Hippocampal formation (tissue), 2 donors: Measurements from ENCODE around the gene FEM1C.

Source experiments
- DNase-seq, 2 donors: peaks; one replicate each; lab custom pipeline; 2025; lab: John Stamatoyannopoulos, UW

FEM1C gene

DNA sequence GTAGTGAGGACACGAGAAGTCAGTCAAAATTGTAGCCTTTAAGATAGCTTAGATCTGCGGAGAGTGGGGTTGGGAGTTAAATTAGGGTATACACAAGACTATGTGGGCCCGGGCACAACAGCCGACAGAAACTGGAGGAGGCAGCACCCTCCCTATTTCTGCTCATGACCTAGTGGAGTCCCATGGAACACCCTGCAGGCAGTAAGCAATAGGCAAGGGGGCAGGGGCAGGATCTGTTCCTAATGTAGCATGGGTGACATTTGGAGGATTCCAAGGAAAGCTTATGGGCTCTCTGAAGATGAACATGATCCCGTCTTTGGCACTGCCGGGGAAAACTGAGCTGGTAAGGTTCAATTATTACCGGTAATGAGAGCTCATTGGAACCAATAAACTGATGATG, 67.0 kb downstream of the FEM1C start:
- no peak for DNase-seq

GRCh38 chr5:115475788-115476187, 68.8 kb downstream of the FEM1C start:
- no peak for DNase-seq

- DNase-seq = no peak
These were observed 72.1 kb downstream of the FEM1C start for GRCh38 chr5:115472271-115473025.

GRCh38 chr5:115471345-115472063, 73.1 kb downstream of the FEM1C start:
- no peak for DNase-seq

DNA sequence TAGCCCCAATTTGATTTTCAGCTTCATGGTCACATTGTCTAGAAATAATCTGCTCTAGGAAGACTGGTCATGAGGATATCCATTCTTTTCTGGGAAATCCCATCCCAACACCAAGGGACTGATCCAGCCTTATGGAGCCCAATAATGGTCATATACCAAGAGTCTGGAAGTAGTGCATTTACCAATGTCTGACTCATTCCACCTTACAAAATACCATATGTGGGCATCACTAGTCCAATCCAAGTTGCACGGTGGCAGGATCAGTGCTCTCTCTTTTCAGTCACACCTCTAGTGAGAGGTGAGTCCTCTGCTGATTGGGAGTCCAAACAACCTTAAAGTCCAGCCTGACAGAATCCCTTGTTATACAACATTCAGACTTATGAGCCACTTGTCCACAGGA, 73.7 kb downstream of the FEM1C start:
- DNase-seq = no peak
